HCT116 (cell line): ENCODE results near the gene ITPR2.

Experiments used
- CEBPB ChIP-seq: IDR thresholded peaks from 2 replicates; pipeline ENCODE4 v1.6.1; 2012; ENCODE audit warnings: low read depth
- EZH2 ChIP-seq: fragments of 200-600 bp; sonication (generic); IDR thresholded peaks from 2 replicates; pipeline ENCODE4 v1.6.1; 2017; ENCODE audit warnings: antibody characterized with exemption, mixed run types
- EZH2phosphoT487 ChIP-seq: fragments of 200-600 bp; IDR thresholded peaks from 2 replicates; pipeline ENCODE4 v1.6.1; 2018; ENCODE audit warnings: antibody characterized with exemption, borderline replicate concordance
- POLR2A ChIP-seq: IDR thresholded peaks from 2 replicates; pipeline ENCODE4 v1.7.0; 2011; ENCODE audit warnings: borderline replicate concordance; ENCODE audit not compliant: insufficient read depth, insufficient read length; ENCODE audit errors: extremely low read depth
- POLR2AphosphoS5 ChIP-seq: IDR thresholded peaks from 2 replicates; pipeline ENCODE4 v1.6.1; 2011; ENCODE audit warnings: mild to moderate bottlenecking, low read depth, low read length, moderate library complexity
- RAD21 ChIP-seq: IDR thresholded peaks from 2 replicates; pipeline ENCODE4 v1.6.1; 2012; ENCODE audit warnings: low read depth, mild to moderate bottlenecking
- SP1 ChIP-seq: IDR thresholded peaks from 2 replicates; pipeline ENCODE4 v1.6.1; 2012; ENCODE audit warnings: low read depth
- SRF ChIP-seq: IDR thresholded peaks from 2 replicates; pipeline ENCODE4 v1.6.1; 2012; ENCODE audit warnings: low read depth
- TCF7L2 ChIP-seq: IDR thresholded peaks from 2 replicates; pipeline ENCODE4 v1.7.0; 2011; ENCODE audit warnings: borderline replicate concordance, inconsistent platforms; ENCODE audit not compliant: insufficient read depth, insufficient read length; ENCODE audit errors: extremely low read depth
- YY1 ChIP-seq: IDR thresholded peaks from 2 replicates; pipeline ENCODE4 v1.6.1; 2011; ENCODE audit warnings: low read length, low read depth, moderate library complexity, mild to moderate bottlenecking; ENCODE audit not compliant: insufficient replicate concordance; ENCODE audit errors: extremely low read depth
- TF ChIP-seq, protein P1 (sequence below), 3 experiments: fragments of 200-600 bp in 1 of 3; sonication (generic) in 1 of 3; IDR thresholded peaks in 2 of 3; conservative IDR thresholded peaks in 1 of 3; 2 replicates each; pipeline ENCODE4 v1.5.1; 2012 to 2017; ENCODE audit warnings: low read depth in 2 of 3, low read length in 2 of 3, antibody characterized with exemption in 1 of 3, borderline replicate concordance in 1 of 3, control low read depth in 1 of 3, mild to moderate bottlenecking in 1 of 3, mixed read lengths in 1 of 3, mixed run types in 1 of 3, moderate library complexity in 1 of 3; ENCODE audit not compliant: insufficient read depth in 1 of 3
- TF ChIP-seq, protein P2 (sequence below): IDR thresholded peaks from 2 replicates; pipeline ENCODE4 v1.6.1; 2012; ENCODE audit warnings: low read depth

DNA sequence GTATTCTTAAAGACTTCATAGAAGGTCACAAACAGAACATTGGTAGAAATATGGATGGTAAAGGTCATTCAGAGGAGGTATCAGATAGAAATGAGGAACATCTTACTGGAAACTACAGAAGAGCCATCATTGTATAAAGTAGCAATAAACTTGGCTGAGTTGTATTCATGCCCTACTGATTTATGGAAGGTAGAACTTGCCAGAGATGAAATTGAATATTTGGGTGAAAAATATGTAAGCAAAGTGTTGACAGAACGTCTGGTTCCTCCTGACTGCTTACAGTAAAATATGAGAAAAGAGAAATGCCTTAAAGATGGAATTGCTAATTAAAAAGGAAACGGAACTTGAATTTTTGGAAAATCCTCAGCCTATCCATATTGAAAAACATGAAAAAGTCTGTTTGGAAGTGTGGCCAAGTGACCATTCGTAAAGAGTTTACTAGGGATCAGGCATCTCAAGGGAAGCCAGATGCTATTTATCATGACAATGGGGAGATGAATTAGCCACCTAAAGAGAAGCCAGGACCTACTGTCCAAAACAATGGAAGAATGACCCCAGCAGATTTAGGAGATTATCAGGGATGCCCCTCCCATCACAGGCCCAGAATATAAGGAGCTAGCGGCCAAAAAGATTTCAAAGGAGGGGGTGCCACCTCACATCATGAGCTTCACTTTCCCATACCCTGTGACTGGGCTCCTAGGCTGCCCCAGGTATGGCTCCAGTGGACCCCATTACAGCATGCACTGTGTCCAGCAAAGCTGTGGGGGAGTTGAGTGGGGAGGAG lies 189.3 kb downstream of the ITPR2 start:
- TF ChIP-seq TCF7L2, result no peak
- TF ChIP-seq POLR2A, result no peak
- TF ChIP-seq CEBPB, result no peak
- TF ChIP-seq EZH2phosphoT487, result no peak
- TF ChIP-seq YY1, result no peak
- TF ChIP-seq, protein P1, sequence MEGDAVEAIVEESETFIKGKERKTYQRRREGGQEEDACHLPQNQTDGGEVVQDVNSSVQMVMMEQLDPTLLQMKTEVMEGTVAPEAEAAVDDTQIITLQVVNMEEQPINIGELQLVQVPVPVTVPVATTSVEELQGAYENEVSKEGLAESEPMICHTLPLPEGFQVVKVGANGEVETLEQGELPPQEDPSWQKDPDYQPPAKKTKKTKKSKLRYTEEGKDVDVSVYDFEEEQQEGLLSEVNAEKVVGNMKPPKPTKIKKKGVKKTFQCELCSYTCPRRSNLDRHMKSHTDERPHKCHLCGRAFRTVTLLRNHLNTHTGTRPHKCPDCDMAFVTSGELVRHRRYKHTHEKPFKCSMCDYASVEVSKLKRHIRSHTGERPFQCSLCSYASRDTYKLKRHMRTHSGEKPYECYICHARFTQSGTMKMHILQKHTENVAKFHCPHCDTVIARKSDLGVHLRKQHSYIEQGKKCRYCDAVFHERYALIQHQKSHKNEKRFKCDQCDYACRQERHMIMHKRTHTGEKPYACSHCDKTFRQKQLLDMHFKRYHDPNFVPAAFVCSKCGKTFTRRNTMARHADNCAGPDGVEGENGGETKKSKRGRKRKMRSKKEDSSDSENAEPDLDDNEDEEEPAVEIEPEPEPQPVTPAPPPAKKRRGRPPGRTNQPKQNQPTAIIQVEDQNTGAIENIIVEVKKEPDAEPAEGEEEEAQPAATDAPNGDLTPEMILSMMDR (IDR thresholded peaks at IDR 0.05 in 2 of 3, conservative IDR thresholded peaks at IDR 0.05 in 1 of 3; ENCODE audit: borderline replicate concordance in 1 of 3, insufficient read depth in 1 of 3, low read depth in 2 of 3, low read length in 2 of 3), result no peak
- TF ChIP-seq EZH2, result no peak
- no peak for TF ChIP-seq RAD21
- TF ChIP-seq SP1, result no peak
- TF ChIP-seq POLR2AphosphoS5, result no peak
- no peak for TF ChIP-seq SRF
- TF ChIP-seq, protein P2, sequence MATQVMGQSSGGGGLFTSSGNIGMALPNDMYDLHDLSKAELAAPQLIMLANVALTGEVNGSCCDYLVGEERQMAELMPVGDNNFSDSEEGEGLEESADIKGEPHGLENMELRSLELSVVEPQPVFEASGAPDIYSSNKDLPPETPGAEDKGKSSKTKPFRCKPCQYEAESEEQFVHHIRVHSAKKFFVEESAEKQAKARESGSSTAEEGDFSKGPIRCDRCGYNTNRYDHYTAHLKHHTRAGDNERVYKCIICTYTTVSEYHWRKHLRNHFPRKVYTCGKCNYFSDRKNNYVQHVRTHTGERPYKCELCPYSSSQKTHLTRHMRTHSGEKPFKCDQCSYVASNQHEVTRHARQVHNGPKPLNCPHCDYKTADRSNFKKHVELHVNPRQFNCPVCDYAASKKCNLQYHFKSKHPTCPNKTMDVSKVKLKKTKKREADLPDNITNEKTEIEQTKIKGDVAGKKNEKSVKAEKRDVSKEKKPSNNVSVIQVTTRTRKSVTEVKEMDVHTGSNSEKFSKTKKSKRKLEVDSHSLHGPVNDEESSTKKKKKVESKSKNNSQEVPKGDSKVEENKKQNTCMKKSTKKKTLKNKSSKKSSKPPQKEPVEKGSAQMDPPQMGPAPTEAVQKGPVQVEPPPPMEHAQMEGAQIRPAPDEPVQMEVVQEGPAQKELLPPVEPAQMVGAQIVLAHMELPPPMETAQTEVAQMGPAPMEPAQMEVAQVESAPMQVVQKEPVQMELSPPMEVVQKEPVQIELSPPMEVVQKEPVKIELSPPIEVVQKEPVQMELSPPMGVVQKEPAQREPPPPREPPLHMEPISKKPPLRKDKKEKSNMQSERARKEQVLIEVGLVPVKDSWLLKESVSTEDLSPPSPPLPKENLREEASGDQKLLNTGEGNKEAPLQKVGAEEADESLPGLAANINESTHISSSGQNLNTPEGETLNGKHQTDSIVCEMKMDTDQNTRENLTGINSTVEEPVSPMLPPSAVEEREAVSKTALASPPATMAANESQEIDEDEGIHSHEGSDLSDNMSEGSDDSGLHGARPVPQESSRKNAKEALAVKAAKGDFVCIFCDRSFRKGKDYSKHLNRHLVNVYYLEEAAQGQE, result no peak
